Measurements from ENCODE around the gene FOXB2. TPM values are rescaled to one million over a fixed set of nuclear protein-coding genes. Genes with fewer than 3 reads are reported as not detected.

FOXB2 gene
- total and polyA plus RNA-seq, 2 of the 13 experiments (the other 11 are each of a cell fraction or from before 2014, with no cell fraction given) = not detected

DNA sequence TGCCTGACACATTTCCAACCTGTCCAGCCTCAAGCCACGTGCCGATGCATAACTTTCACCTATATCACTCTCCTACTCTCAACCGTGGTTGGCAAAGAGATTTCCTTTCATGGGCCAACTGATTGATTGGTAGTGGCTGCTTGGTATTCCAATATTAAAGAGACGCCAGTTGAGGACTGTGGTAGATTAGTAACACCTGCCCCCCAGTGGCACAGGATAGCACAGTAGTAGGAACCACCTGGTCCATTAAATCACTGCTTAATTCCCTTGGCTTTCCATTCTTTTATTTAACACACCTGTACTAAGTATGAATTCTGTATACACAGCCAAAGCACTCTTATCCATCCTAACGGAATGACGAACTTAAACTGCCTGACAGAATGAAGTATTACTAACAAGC is 19.1 kb upstream of the FOXB2 start (continued):
- TF ChIP-seq, protein P1, sequence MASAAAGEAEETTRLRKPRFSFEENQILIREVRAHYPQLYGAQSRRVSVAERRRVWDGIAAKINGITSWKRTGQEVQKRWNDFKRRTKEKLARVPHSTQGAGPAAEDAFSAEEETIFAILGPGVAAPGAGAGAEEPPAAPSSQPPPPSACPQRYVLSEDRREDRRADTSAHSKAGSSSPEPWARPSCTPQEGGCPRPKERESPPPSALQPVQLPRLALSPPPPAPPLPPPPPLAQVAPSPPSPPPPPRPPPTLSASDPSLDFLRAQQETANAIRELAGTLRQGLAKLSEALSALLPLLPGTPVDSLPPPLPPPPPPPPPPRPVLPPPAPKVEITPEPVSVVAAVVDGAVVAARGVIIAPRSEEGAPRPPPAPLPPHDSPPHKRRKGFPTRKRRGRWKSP (CRISPR knock-in tag; IDR thresholded peaks at IDR 0.05) = no peak
- TF ChIP-seq ZFP1 (CRISPR knock-in tag; IDR thresholded peaks at IDR 0.05) (no peak), KDM5A (IDR thresholded peaks at IDR 0.05; ENCODE audit: borderline replicate concordance, low read length) (no peak), SOX5 (CRISPR knock-in tag; IDR thresholded peaks at IDR 0.05; ENCODE audit: borderline replicate concordance) (no peak), CBX2 (IDR thresholded peaks at IDR 0.05; ENCODE audit: low read depth, low read length) (no peak), CBX2 (CRISPR knock-in tag; IDR thresholded peaks at IDR 0.05; ENCODE audit: low read depth) (no peak), SNAI1 (CRISPR knock-in tag; IDR thresholded peaks at IDR 0.05; ENCODE audit: borderline replicate concordance) (no peak)
- TF ChIP-seq, protein P2, sequence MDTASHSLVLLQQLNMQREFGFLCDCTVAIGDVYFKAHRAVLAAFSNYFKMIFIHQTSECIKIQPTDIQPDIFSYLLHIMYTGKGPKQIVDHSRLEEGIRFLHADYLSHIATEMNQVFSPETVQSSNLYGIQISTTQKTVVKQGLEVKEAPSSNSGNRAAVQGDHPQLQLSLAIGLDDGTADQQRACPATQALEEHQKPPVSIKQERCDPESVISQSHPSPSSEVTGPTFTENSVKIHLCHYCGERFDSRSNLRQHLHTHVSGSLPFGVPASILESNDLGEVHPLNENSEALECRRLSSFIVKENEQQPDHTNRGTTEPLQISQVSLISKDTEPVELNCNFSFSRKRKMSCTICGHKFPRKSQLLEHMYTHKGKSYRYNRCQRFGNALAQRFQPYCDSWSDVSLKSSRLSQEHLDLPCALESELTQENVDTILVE (CRISPR knock-in tag; IDR thresholded peaks at IDR 0.05) = no peak
- TF ChIP-seq, protein P3, sequence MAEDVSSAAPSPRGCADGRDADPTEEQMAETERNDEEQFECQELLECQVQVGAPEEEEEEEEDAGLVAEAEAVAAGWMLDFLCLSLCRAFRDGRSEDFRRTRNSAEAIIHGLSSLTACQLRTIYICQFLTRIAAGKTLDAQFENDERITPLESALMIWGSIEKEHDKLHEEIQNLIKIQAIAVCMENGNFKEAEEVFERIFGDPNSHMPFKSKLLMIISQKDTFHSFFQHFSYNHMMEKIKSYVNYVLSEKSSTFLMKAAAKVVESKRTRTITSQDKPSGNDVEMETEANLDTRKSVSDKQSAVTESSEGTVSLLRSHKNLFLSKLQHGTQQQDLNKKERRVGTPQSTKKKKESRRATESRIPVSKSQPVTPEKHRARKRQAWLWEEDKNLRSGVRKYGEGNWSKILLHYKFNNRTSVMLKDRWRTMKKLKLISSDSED (CRISPR knock-in tag; IDR thresholded peaks at IDR 0.05) = no peak

DNA sequence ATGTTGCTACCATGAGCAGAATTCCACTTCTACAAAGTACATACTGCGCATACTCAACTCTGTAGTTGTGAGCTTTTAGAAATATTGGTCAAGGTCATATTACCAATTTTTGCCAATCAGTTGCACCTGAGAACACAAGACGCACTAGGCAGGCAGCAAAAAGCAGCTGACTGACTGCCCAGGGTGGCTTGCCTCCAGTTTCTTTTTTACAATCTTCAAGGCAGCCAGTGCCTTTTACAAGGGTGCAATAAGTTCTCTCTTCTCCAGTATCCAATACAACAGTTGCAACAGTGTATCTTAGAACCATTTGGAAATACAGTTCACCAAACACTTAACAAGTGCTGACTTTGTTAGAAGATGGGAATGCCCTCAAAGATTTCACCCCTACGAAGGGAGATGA is 16.1 kb upstream of the FOXB2 start:
- no peak for DNase-seq (ENCODE audit: low spot score)
- WGBS (ENCODE audit: low lambda C conversion rate) = 32% methylated on average over 3 of the region's 3 CpGs
- H4K20me1 ChIP-seq (ENCODE audit: insufficient read depth, low read length) = no peaks in the 10 kb centered on the region
- no peak for FAIRE-seq
- ChIA-PET CTCF (ENCODE audit: low intra/inter-chr PET ratio, low total read pairs) (no interaction called here), POLR2A (no interaction called here)
- intact Hi-C loops (cut with micrococcal nuclease; ENCODE audit: unreplicated experiment) (no loop called here), in situ Hi-C loops (cut with HindIII; ENCODE audit: extremely low pct_ligation_motif_present, low pct_unique_long_range_greater_than_20kb) (no loop called here)
- H3K9ac ChIP-seq (ENCODE audit: insufficient read depth, low read depth, low read length) = no peak overlapping the region
- H3K4me3 ChIP-seq (replicated peaks in 1 of 3; ENCODE audit: insufficient read depth in 1 of 3, low read depth in 2 of 3, low read length in 3 of 3) = no peak overlapping the region
- TF ChIP-seq, protein P4, sequence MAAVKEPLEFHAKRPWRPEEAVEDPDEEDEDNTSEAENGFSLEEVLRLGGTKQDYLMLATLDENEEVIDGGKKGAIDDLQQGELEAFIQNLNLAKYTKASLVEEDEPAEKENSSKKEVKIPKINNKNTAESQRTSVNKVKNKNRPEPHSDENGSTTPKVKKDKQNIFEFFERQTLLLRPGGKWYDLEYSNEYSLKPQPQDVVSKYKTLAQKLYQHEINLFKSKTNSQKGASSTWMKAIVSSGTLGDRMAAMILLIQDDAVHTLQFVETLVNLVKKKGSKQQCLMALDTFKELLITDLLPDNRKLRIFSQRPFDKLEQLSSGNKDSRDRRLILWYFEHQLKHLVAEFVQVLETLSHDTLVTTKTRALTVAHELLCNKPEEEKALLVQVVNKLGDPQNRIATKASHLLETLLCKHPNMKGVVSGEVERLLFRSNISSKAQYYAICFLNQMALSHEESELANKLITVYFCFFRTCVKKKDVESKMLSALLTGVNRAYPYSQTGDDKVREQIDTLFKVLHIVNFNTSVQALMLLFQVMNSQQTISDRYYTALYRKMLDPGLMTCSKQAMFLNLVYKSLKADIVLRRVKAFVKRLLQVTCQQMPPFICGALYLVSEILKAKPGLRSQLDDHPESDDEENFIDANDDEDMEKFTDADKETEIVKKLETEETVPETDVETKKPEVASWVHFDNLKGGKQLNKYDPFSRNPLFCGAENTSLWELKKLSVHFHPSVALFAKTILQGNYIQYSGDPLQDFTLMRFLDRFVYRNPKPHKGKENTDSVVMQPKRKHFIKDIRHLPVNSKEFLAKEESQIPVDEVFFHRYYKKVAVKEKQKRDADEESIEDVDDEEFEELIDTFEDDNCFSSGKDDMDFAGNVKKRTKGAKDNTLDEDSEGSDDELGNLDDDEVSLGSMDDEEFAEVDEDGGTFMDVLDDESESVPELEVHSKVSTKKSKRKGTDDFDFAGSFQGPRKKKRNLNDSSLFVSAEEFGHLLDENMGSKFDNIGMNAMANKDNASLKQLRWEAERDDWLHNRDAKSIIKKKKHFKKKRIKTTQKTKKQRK (IDR thresholded peaks at IDR 0.05; ENCODE audit: low read length) = no peak
- BruUV-seq (replicated peaks) = no TSS peak
- H3K79me2 ChIP-seq (ENCODE audit: insufficient read depth, low read length) = no peaks in the 10 kb centered on the region
- no peaks in the 10 kb centered on the region for H3K36me3 ChIP-seq (replicated peaks in 1 of 2; ENCODE audit: control insufficient read depth in 1 of 2, insufficient read depth in 2 of 2, low read length in 2 of 2)
- H3K27ac ChIP-seq (ENCODE audit: extremely low read length, insufficient read depth, low read length) = no peak overlapping the region
- no peak overlapping the region for H2AFZ ChIP-seq (ENCODE audit: low read length)
- no peak overlapping the region for H3K4me2 ChIP-seq (ENCODE audit: low read depth, low read length)
- no peak for ATAC-seq
- H3K4me1 ChIP-seq (ENCODE audit: insufficient read depth, low read length) = no peaks in the 10 kb centered on the region
- H3K9me3 ChIP-seq (ENCODE audit: low read length) = no peaks in the 10 kb centered on the region
- no peaks in the 10 kb centered on the region; a peak in 1 of 5 replicates for H3K27me3 ChIP-seq (ENCODE audit: control insufficient read depth in 1 of 2, insufficient read depth in 2 of 2, low read length in 2 of 2)
